ENCODE data around the gene EIF4G3.

The EIF4G3 gene

DNA sequence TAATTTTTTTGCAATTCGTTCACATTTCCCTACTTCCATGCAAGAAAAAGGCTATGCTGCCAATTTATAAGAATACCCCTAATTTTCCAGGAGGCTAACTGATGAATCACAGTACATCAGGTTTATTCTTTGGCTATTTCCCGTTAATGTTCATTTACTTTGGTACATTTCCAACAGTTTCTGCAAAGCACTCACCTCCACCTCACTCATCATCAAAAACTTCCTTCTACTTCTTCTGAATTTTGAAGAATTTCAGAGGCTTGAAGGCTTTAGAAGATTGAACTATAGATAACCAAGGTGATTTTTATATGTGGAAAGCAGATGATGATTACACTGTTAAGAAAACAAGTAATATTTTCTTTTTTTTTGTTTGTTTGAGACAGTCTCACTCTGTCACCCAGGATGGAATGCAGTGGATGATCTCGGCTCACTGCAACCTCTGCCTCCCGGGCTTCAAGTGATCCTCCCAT lies 329.1 kb downstream of the EIF4G3 start:
- no peak for TF ChIP-seq SIN3A (IDR thresholded peaks at IDR 0.05; ENCODE audit: borderline replicate concordance, insufficient read depth, low read length)
- no peak for TF ChIP-seq FOXP2 (optimal IDR thresholded peaks at IDR 0.05; ENCODE audit: borderline replicate concordance, extremely low read depth, extremely low read length, insufficient read depth)
- TF ChIP-seq, protein P1, sequence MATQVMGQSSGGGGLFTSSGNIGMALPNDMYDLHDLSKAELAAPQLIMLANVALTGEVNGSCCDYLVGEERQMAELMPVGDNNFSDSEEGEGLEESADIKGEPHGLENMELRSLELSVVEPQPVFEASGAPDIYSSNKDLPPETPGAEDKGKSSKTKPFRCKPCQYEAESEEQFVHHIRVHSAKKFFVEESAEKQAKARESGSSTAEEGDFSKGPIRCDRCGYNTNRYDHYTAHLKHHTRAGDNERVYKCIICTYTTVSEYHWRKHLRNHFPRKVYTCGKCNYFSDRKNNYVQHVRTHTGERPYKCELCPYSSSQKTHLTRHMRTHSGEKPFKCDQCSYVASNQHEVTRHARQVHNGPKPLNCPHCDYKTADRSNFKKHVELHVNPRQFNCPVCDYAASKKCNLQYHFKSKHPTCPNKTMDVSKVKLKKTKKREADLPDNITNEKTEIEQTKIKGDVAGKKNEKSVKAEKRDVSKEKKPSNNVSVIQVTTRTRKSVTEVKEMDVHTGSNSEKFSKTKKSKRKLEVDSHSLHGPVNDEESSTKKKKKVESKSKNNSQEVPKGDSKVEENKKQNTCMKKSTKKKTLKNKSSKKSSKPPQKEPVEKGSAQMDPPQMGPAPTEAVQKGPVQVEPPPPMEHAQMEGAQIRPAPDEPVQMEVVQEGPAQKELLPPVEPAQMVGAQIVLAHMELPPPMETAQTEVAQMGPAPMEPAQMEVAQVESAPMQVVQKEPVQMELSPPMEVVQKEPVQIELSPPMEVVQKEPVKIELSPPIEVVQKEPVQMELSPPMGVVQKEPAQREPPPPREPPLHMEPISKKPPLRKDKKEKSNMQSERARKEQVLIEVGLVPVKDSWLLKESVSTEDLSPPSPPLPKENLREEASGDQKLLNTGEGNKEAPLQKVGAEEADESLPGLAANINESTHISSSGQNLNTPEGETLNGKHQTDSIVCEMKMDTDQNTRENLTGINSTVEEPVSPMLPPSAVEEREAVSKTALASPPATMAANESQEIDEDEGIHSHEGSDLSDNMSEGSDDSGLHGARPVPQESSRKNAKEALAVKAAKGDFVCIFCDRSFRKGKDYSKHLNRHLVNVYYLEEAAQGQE (IDR thresholded peaks at IDR 0.05; ENCODE audit: insufficient read depth in 1 of 2, low read depth in 2 of 2, low read length in 2 of 2): no peak
- TF ChIP-seq TAF1 (IDR thresholded peaks at IDR 0.05; ENCODE audit: borderline replicate concordance, insufficient read depth, low read length): no peak
- no peak for TF ChIP-seq POLR2AphosphoS5 (IDR thresholded peaks at IDR 0.05; ENCODE audit: low read depth, low read length)

DNA sequence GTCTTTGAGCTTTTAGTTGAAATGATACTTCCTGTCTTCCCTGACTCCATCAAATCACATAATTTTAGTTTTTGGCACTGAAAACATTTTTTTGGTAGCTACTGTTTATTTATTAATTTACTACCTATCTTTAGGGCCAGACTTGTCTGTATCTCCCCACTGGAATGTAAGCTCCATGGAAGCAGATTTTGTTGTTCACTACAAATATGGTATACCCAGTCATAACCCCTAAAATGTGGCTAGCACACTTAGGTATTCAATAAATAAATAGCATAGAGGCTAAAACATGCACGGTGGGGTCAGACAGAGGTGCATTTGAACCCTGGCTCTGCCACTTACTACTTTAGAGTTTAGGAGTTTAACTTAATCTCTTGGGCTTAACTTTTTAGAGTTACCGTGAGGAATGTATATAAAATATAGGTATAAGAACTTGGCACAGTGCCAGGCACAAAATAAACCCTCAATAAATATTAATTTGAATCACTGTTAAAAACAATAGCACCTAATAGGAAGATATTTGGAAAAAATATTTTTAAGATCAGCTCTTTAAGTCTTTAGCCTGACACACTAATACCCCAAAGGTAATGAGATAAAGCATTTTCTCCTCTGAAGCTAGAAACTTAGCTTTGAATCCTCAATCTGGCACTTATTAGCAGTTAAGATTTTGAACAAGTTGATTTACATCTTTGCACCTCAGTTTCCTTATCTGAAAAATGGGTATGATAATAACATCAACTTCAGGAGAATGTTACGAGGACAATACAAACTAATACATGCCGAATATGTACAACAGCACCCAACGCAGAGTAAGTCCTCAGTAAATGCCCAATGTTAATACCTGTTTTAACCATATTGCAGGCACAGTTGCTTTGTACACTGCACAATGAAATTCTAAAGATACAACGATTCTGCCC lies 330.0 kb downstream of the EIF4G3 start:
- TF ChIP-seq SIN3A (IDR thresholded peaks at IDR 0.05; ENCODE audit: borderline replicate concordance, insufficient read depth, low read length) (no peak), TAF1 (IDR thresholded peaks at IDR 0.05; ENCODE audit: borderline replicate concordance, insufficient read depth, low read length) (no peak), POLR2AphosphoS5 (IDR thresholded peaks at IDR 0.05; ENCODE audit: low read depth, low read length) (no peak)
- TF ChIP-seq, protein P1 (IDR thresholded peaks at IDR 0.05; ENCODE audit: insufficient read depth in 1 of 2, low read depth in 2 of 2, low read length in 2 of 2): no peak

DNA sequence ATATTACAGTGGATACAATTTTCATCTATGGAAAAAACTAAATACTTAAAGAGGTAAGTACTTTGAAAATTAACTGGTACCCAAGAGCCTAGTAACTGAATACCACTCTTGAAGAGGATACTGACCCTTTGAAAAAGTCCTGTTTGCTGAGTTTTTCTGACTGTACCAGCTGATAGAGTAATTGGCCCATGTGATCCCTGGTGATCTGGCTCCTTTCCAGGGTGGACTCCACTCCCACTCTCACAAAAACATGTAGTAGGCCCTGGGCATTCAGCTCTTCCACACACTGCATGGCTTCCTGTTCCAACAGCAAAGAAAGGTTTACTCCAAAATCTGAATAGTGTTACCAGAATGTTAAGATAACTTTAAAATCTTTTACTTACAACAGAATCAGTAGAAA lies 336.0 kb downstream of the EIF4G3 start:
- TF ChIP-seq POLR2AphosphoS5 (IDR thresholded peaks at IDR 0.05; ENCODE audit: low read depth, low read length): no peak
- TF ChIP-seq TAF1 (IDR thresholded peaks at IDR 0.05; ENCODE audit: borderline replicate concordance, insufficient read depth, low read length): no peak
- no peak for TF ChIP-seq SIN3A (IDR thresholded peaks at IDR 0.05; ENCODE audit: borderline replicate concordance, insufficient read depth, low read length)
- TF ChIP-seq FOXP2 (optimal IDR thresholded peaks at IDR 0.05; ENCODE audit: borderline replicate concordance, extremely low read depth, extremely low read length, insufficient read depth): no peak
- TF ChIP-seq, protein P1 (IDR thresholded peaks at IDR 0.05; ENCODE audit: insufficient read depth in 1 of 2, low read depth in 2 of 2, low read length in 2 of 2): no peak

DNA sequence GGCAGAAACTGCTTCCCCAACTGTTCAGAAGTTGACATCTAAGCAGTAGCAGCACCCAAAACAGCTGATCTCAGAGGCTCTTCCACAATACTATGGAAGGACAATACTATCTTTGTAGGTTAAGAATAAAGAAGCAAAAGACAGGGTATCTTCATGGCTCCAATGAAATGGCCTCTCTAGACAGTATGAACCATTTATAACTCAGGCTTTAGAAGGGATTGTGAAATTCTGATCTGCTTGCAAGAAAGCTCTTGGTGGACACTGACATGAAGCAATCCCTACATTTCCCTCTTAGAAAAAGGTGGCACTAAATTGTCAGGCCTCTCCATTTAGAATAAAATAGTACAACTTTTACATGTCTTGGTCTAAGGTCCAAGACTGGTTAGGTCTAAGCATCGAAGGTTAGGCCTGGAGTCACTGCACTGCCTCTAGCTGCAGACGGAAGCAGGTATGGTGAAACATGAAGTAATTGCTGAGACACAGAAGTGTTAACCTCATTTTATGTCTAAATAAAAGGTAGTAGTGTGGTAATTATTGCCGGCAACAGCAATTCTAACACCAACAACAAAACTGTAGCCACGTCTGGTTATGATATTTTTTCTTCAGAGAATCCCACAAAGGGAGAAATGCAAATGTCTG lies 339.0 kb downstream of the EIF4G3 start:
- TF ChIP-seq, protein P1 (IDR thresholded peaks at IDR 0.05; ENCODE audit: insufficient read depth in 1 of 2, low read depth in 2 of 2, low read length in 2 of 2): no peak
- TF ChIP-seq SIN3A (IDR thresholded peaks at IDR 0.05; ENCODE audit: borderline replicate concordance, insufficient read depth, low read length) (no peak), TAF1 (IDR thresholded peaks at IDR 0.05; ENCODE audit: borderline replicate concordance, insufficient read depth, low read length) (no peak), POLR2AphosphoS5 (IDR thresholded peaks at IDR 0.05; ENCODE audit: low read depth, low read length) (no peak), FOXP2 (optimal IDR thresholded peaks at IDR 0.05; ENCODE audit: borderline replicate concordance, extremely low read depth, extremely low read length, insufficient read depth) (no peak)
